HepG2 (cell line): ENCODE data around the gene CTNNA3. TPM values are rescaled to one million over a fixed set of nuclear protein-coding genes. Genes with fewer than 3 reads are reported as not detected.

Source experiments
- ATAC-seq: fragments of 200-7000 bp; cut with Tn5 transposase; 3 replicates; pipeline ENCODE4 v1.9.1; 2020; ENCODE audit warnings: mild to moderate bottlenecking, moderate library complexity
- BruUV-seq: library from RNA; stranded (reverse); fragments of 400-500 nt; replicated peaks from 2 replicates; lab custom pipeline; 2021; lab: Mats Ljungman, UMichigan
- CTCF ChIA-PET: fragments of 300-600 bp; formaldehyde crosslinking; extraction: SDS; loops from one replicate; lab custom pipeline; 2021; ENCODE audit warnings: low total read pairs, inconsistent platforms, low intra/inter-chr PET ratio; lab: Yijun Ruan, JAX
- POLR2A ChIA-PET: fragments of 350-600 bp; sonication (Branson Sonifier 250); formaldehyde crosslinking; loops from one replicate; lab custom pipeline; 2020; ENCODE audit warnings: antibody characterized with exemption, inconsistent platforms; lab: Yijun Ruan, JAX
- DNase-seq: peaks from one replicate; pipeline ENCODE4 v3.0.0-alpha.2; 2015; ENCODE audit warnings: low spot score
- FAIRE-seq: peaks from 3 replicates; lab custom pipeline; 2011; peaks lifted over from hg19 to GRCh38; lab: Jason Lieb, UNC
- H2AFZ ChIP-seq: one replicate; pipeline ENCODE4 v1.6.1; 2011; ENCODE audit warnings: low read length, inconsistent platforms
- H3K27ac ChIP-seq: fragments of 300-600 bp; 3 replicates; pipeline ENCODE4 v1.8.0; 2011; ENCODE audit warnings: mixed run types, mild to moderate bottlenecking, mixed read lengths, low read length, inconsistent platforms; ENCODE audit not compliant: insufficient read depth; ENCODE audit errors: extremely low read length
- H3K27me3 ChIP-seq, 2 experiments: fragments of 200-600 bp in 1 of 2; 2 replicates in 1 of 2; 3 replicates in 1 of 2; pipeline versions ENCODE4 v1.6.0 to v1.8.0; 2011; ENCODE audit warnings: low read length in 2 of 2, mild to moderate bottlenecking in 2 of 2, moderate library complexity in 2 of 2, inconsistent platforms in 1 of 2; ENCODE audit not compliant: insufficient read depth in 2 of 2, control insufficient read depth in 1 of 2
- H3K36me3 ChIP-seq, 2 experiments: fragments of 200-600 bp in 1 of 2; replicated peaks in 1 of 2; 2 replicates in 1 of 2; 3 replicates in 1 of 2; pipeline versions ENCODE4 v1.5.1 to v1.8.0; 2011; ENCODE audit warnings: low read length in 2 of 2, inconsistent platforms in 1 of 2; ENCODE audit not compliant: insufficient read depth in 2 of 2, control insufficient read depth in 1 of 2
- H3K4me1 ChIP-seq: 2 replicates; pipeline ENCODE4 v1.5.1; 2012; ENCODE audit warnings: low read length, inconsistent platforms; ENCODE audit not compliant: insufficient read depth
- H3K4me2 ChIP-seq: 2 replicates; pipeline ENCODE4 v1.6.0; 2011; ENCODE audit warnings: low read depth, low read length, inconsistent platforms
- H3K4me3 ChIP-seq, 3 experiments: fragments of 200-600 bp in 1 of 3; sonication (generic), shearing (Covaris generic) in 1 of 3; replicated peaks in 1 of 3; 2 replicates each; pipeline ENCODE4 v1.5.1; 2011 to 2016; ENCODE audit warnings: low read length in 3 of 3, inconsistent platforms in 2 of 3, low read depth in 2 of 3, mild to moderate bottlenecking in 2 of 3, control low read depth in 1 of 3, mixed read lengths in 1 of 3; ENCODE audit not compliant: insufficient read depth in 1 of 3
- H3K79me2 ChIP-seq: one replicate; pipeline ENCODE4 v1.6.1; 2011; ENCODE audit warnings: low read length, inconsistent platforms; ENCODE audit not compliant: insufficient read depth
- H3K9ac ChIP-seq: 2 replicates; pipeline ENCODE4 v1.6.0; 2011; ENCODE audit warnings: mild to moderate bottlenecking, low read depth, low read length, inconsistent platforms; ENCODE audit not compliant: insufficient read depth
- H3K9me3 ChIP-seq: 2 replicates; pipeline ENCODE4 v1.5.1; 2012; ENCODE audit warnings: mild to moderate bottlenecking, low read length
- H4K20me1 ChIP-seq: 2 replicates; pipeline ENCODE4 v1.6.0; 2011; ENCODE audit warnings: inconsistent platforms, mild to moderate bottlenecking, low read length, moderate library complexity; ENCODE audit not compliant: insufficient read depth
- CEBPB ChIP-seq: IDR thresholded peaks from 2 replicates; pipeline ENCODE4 v1.6.1; 2011; ENCODE audit warnings: low read depth, low read length, improper control_type of control experiment, borderline replicate concordance
- NFE2L2 ChIP-seq: fragments of 150-350 bp; IDR thresholded peaks from 2 replicates; pipeline ENCODE4 v1.6.1; 2014; ENCODE audit warnings: low read length
- NFYC ChIP-seq: IDR thresholded peaks from 2 replicates; pipeline ENCODE4 v1.6.1; 2016; ENCODE audit warnings: missing genetic modification reagents, missing compliant biosample characterization
- STAG1 ChIP-seq: sonication (generic); formaldehyde crosslinking; IDR thresholded peaks from 2 replicates; pipeline ENCODE4 v1.4.0; 2020; ENCODE audit warnings: missing genetic modification reagents
- WGBS: methylation state at CpG from one replicate; pipeline ENCODE4 v1.1.6; 2017; ENCODE audit warnings: low lambda C conversion rate; 5-methylcytosine and 5-hydroxymethylcytosine counted together
- in situ Hi-C: cut with HindIII; loops from 2 replicates; pipeline ENCODE4 v1.10.0; 2017; ENCODE audit warnings: low pct_unique_long_range_greater_than_20kb; ENCODE audit not compliant: extremely low pct_ligation_motif_present
- intact Hi-C: fragments of 100-400 bp; cut with micrococcal nuclease; formaldehyde crosslinking; loops from one replicate; pipeline ENCODE4 v1.10.0; 2022; ENCODE audit not compliant: unreplicated experiment
- polyA plus RNA-seq, 8 experiments: library from polyadenylated mRNA; depleted of rRNA in 3 of 8; stranded (reverse) in 7 of 8; unstranded in 1 of 8; fragments of >200 nt; fragmentation: Illumina TruSeq in 4 of 8; extraction: Trizol in 4 of 8; gene quantifications; 2 replicates each; pipeline versions ENCODE4 v1.2.1 to v1.2.3, GENCODE V29; 2011 to 2016; ENCODE audit warnings: low read depth in 4 of 8, missing spikeins in 1 of 8, mixed read lengths in 1 of 8; ENCODE audit not compliant: insufficient read depth in 1 of 8
- total RNA-seq, 5 experiments: library from RNA; depleted of rRNA; stranded (reverse); fragments of >200 nt; fragmentation: Illumina TruSeq; extraction: Trizol; gene quantifications; 2 replicates each; pipeline ENCODE4 v1.2.3, GENCODE V29; 2016; ENCODE audit warnings: low read depth in 1 of 5
- TF ChIP-seq, protein P1 (sequence below): sonication (generic); formaldehyde crosslinking; conservative IDR thresholded peaks from 2 replicates; pipeline ENCODE4 v1.4.0; 2020; ENCODE audit warnings: missing genetic modification reagents
- TF ChIP-seq, protein P2 (sequence below): sonication (generic); formaldehyde crosslinking; conservative IDR thresholded peaks from 2 replicates; pipeline ENCODE4 v1.8.0; 2022; ENCODE audit warnings: missing genetic modification reagents
- TF ChIP-seq, protein P3 (sequence below): IDR thresholded peaks from 2 replicates; pipeline ENCODE4 v1.6.1; 2012; ENCODE audit warnings: low read depth, low read length, improper control_type of control experiment
- TF ChIP-seq, protein P4 (sequence below): sonication (generic); formaldehyde crosslinking; IDR thresholded peaks from 2 replicates; pipeline ENCODE4 v1.5.0; 2020; ENCODE audit warnings: mild to moderate bottlenecking, missing genetic modification reagents, moderate library complexity

The CTNNA3 gene
- total and polyA plus RNA-seq, 2 of the 13 experiments (the other 11 are each of a cell fraction or from before 2014, with no cell fraction given), result not detected

DNA sequence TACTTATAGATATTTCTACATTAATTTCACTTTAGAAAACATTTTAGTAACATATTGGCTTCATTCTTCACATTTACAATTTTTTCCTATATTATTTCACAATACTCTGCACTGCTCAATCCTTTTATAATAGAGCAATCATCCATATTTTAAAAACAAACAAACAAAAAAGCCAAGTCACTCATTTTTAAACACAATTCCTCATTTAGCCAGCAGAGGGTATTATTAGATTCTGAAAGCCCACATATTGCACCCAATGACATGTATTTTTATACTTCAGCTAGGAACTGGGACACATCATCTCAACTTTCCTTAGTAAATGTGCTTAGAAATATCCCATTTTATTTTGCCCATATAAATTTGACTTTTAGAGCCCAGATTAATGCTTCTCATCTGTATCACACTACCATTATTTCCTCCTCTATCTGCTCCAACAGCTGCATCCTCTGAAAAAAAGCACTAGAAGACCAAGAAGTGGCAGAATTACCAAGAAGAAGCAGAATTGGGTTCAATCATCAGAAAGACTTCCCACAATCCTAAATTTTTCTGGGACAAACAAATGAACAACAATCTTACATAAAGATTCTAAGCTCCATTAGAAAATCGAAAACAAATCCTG lies 29.5 kb downstream of the CTNNA3 start:
- no peak overlapping the region for H3K4me3 ChIP-seq
- no peak overlapping the region for H3K27ac ChIP-seq
- H3K9me3 ChIP-seq, result no peaks in the 10 kb centered on the region
- intact Hi-C loops (loop anchor here (1.0 kb wide), 1 partner anchor 114 kb away; no protein-coding TSS in a partner anchor), in situ Hi-C loops (no loop called here)
- no peaks in the 10 kb centered on the region for H4K20me1 ChIP-seq
- no peak overlapping the region for H2AFZ ChIP-seq
- ChIA-PET POLR2A (no interaction called here), CTCF (interaction anchor here (1.2 to 2.1 kb wide), 2 partner anchors 111 to 113 kb away, joined by 3 to 18 read pairs; no protein-coding TSS in a partner anchor)
- no peaks in the 10 kb centered on the region for H3K4me1 ChIP-seq
- no peak overlapping the region for H3K9ac ChIP-seq
- WGBS, result 6% methylated on average over 1 of the region's 1 CpG
- H3K4me2 ChIP-seq, result no peak overlapping the region
- no peaks in the 10 kb centered on the region; a peak in 1 of 5 replicates for H3K27me3 ChIP-seq
- DNase-seq, result peak; percentile 21
- BruUV-seq, result no TSS peak
- FAIRE-seq, result no peak
- ATAC-seq, result no peak
- TF ChIP-seq NFYC (no peak), NFE2L2 (peak; percentile 82), STAG1 (CRISPR knock-in tag) (peak; percentile 25), CEBPB (0 out of 2 replicates have a peak, but pooled peaks have one; percentile 35)
- TF ChIP-seq, protein P1, sequence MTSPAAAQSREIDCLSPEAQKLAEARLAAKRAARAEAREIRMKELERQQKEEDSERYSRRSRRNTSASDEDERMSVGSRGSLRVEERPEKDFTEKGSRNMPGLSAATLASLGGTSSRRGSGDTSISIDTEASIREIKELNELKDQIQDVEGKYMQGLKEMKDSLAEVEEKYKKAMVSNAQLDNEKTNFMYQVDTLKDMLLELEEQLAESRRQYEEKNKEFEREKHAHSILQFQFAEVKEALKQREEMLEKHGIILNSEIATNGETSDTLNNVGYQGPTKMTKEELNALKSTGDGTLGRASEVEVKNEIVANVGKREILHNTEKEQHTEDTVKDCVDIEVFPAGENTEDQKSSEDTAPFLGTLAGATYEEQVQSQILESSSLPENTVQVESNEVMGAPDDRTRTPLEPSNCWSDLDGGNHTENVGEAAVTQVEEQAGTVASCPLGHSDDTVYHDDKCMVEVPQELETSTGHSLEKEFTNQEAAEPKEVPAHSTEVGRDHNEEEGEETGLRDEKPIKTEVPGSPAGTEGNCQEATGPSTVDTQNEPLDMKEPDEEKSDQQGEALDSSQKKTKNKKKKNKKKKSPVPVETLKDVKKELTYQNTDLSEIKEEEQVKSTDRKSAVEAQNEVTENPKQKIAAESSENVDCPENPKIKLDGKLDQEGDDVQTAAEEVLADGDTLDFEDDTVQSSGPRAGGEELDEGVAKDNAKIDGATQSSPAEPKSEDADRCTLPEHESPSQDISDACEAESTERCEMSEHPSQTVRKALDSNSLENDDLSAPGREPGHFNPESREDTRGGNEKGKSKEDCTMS (CRISPR knock-in tag), result no peak
- TF ChIP-seq, protein P2, sequence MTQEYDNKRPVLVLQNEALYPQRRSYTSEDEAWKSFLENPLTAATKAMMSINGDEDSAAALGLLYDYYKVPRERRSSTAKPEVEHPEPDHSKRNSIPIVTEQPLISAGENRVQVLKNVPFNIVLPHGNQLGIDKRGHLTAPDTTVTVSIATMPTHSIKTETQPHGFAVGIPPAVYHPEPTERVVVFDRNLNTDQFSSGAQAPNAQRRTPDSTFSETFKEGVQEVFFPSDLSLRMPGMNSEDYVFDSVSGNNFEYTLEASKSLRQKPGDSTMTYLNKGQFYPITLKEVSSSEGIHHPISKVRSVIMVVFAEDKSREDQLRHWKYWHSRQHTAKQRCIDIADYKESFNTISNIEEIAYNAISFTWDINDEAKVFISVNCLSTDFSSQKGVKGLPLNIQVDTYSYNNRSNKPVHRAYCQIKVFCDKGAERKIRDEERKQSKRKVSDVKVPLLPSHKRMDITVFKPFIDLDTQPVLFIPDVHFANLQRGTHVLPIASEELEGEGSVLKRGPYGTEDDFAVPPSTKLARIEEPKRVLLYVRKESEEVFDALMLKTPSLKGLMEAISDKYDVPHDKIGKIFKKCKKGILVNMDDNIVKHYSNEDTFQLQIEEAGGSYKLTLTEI, result no peak
- TF ChIP-seq, protein P3, sequence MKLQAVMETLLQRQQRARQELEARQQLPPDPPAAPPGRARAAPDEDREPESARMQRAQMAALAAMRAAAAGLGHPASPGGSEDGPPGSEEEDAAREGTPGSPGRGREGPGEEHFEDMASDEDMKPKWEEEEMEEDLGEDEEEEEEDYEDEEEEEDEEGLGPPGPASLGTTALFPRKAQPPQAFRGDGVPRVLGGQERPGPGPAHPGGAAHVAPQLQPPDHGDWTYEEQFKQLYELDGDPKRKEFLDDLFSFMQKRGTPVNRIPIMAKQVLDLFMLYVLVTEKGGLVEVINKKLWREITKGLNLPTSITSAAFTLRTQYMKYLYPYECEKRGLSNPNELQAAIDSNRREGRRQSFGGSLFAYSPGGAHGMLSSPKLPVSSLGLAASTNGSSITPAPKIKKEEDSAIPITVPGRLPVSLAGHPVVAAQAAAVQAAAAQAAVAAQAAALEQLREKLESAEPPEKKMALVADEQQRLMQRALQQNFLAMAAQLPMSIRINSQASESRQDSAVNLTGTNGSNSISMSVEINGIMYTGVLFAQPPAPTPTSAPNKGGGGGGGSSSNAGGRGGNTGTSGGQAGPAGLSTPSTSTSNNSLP, result 0 out of 2 replicates have a peak, but pooled peaks have one; percentile 13
- TF ChIP-seq, protein P4, sequence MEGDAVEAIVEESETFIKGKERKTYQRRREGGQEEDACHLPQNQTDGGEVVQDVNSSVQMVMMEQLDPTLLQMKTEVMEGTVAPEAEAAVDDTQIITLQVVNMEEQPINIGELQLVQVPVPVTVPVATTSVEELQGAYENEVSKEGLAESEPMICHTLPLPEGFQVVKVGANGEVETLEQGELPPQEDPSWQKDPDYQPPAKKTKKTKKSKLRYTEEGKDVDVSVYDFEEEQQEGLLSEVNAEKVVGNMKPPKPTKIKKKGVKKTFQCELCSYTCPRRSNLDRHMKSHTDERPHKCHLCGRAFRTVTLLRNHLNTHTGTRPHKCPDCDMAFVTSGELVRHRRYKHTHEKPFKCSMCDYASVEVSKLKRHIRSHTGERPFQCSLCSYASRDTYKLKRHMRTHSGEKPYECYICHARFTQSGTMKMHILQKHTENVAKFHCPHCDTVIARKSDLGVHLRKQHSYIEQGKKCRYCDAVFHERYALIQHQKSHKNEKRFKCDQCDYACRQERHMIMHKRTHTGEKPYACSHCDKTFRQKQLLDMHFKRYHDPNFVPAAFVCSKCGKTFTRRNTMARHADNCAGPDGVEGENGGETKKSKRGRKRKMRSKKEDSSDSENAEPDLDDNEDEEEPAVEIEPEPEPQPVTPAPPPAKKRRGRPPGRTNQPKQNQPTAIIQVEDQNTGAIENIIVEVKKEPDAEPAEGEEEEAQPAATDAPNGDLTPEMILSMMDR (CRISPR knock-in tag), result peak; percentile 34; the same call in 1 of the 2 replicates
- no peaks in the 10 kb centered on the region for H3K79me2 ChIP-seq
- H3K36me3 ChIP-seq, result no peaks in the 10 kb centered on the region
